Nephron (organoid): ENCODE data around the gene FAM181A.
A peak's percentile ranks its signal among the peaks of the same experiment; 100 is the strongest.

Source experiments
- H3K27ac Mint-ChIP-seq, 3 experiments: 2 replicates each; pipeline ENCODE4 v1.8.0; 2020; ENCODE audit warnings: mixed read lengths in 3 of 3, mild to moderate bottlenecking in 2 of 3, moderate library complexity in 1 of 3
- H3K27me3 Mint-ChIP-seq: 2 replicates; pipeline ENCODE4 v1.8.0; 2021; ENCODE audit warnings: low read depth, mild to moderate bottlenecking, moderate library complexity, mixed read lengths
- H3K36me3 Mint-ChIP-seq: 2 replicates; pipeline ENCODE4 v1.8.0; 2020; ENCODE audit warnings: low read depth, mixed read lengths
- H3K4me1 Mint-ChIP-seq: 2 replicates; pipeline ENCODE4 v1.8.0; 2020; ENCODE audit warnings: mixed read lengths
- H3K4me3 Mint-ChIP-seq, 3 experiments: 2 replicates each; pipeline ENCODE4 v1.8.0; 2020; ENCODE audit warnings: mild to moderate bottlenecking in 3 of 3, mixed read lengths in 3 of 3, moderate library complexity in 2 of 3
- H3K9me3 Mint-ChIP-seq: 2 replicates; pipeline ENCODE4 v1.8.0; 2020; ENCODE audit warnings: mixed read lengths
- CTCF ChIP-seq, 3 experiments: fragments of 200-600 bp; sonication (generic); IDR thresholded peaks; one replicate each; pipeline ENCODE4 v1.5.0; 2021; ENCODE audit warnings: antibody characterized with exemption in 3 of 3; ENCODE audit not compliant: unreplicated experiment in 3 of 3

Gene FAM181A

GRCh38 chr14:93957333-93957710, 30.2 kb downstream of the FAM181A start:
- H3K4me1 Mint-ChIP-seq, result peaks cover 68% of the 10 kb centered on the region

GRCh38 chr14:93957751-93958566, 30.8 kb downstream of the FAM181A start:
- peaks cover 22% of the 10 kb centered on the region for H3K27me3 Mint-ChIP-seq
- H3K27ac Mint-ChIP-seq, result no peak overlapping the region
- TF ChIP-seq CTCF (IDR thresholded peaks at IDR 0.05; ENCODE audit: unreplicated experiment in 3 of 3), result no peak
- peaks cover 71% of the 10 kb centered on the region for H3K4me1 Mint-ChIP-seq
- H3K36me3 Mint-ChIP-seq, result no peaks in the 10 kb centered on the region
- no peak overlapping the region for H3K4me3 Mint-ChIP-seq
- H3K9me3 Mint-ChIP-seq, result no peaks in the 10 kb centered on the region

More at GRCh38 chr14:93957333-93957710, 30.2 kb downstream of the FAM181A start:
- no peak for TF ChIP-seq CTCF (IDR thresholded peaks at IDR 0.05; ENCODE audit: unreplicated experiment in 3 of 3)
- peaks cover 20% of the 10 kb centered on the region for H3K27me3 Mint-ChIP-seq
- H3K36me3 Mint-ChIP-seq, result no peaks in the 10 kb centered on the region
- peak overlapping the region in 1 of 3 experiments; percentile 16 for H3K27ac Mint-ChIP-seq
- no peaks in the 10 kb centered on the region for H3K9me3 Mint-ChIP-seq
- H3K4me3 Mint-ChIP-seq, result peak overlapping the region in 2 of 3 experiments; percentile 19 to 44

GRCh38 chr14:93958567-93959238, 31.6 kb downstream of the FAM181A start:
- peaks cover 16% of the 10 kb centered on the region for H3K27me3 Mint-ChIP-seq
- TF ChIP-seq CTCF (IDR thresholded peaks at IDR 0.05; ENCODE audit: unreplicated experiment in 3 of 3), result no peak
- peak overlapping the region in 1 of 3 experiments; percentile 27 for H3K27ac Mint-ChIP-seq
- no peak overlapping the region for H3K4me3 Mint-ChIP-seq
- H3K36me3 Mint-ChIP-seq, result no peaks in the 10 kb centered on the region
- peaks cover 73% of the 10 kb centered on the region for H3K4me1 Mint-ChIP-seq
- H3K9me3 Mint-ChIP-seq, result no peaks in the 10 kb centered on the region

GRCh38 chr14:93959239-93960107, 32.3 kb downstream of the FAM181A start:
- Mint-ChIP-seq H3K36me3 (no peaks in the 10 kb centered on the region), H3K27me3 (peaks cover 16% of the 10 kb centered on the region), H3K9me3 (no peaks in the 10 kb centered on the region), H3K27ac (peak overlapping the region in 2 of 3 experiments; percentile 27 to 30), H3K4me3 (no peak overlapping the region), H3K4me1 (peaks cover 67% of the 10 kb centered on the region)
- TF ChIP-seq CTCF (IDR thresholded peaks at IDR 0.05; ENCODE audit: unreplicated experiment in 3 of 3), result no peak

- TF ChIP-seq CTCF (IDR thresholded peaks at IDR 0.05; ENCODE audit: unreplicated experiment in 3 of 3), result no peak
- Mint-ChIP-seq H3K9me3 (no peaks in the 10 kb centered on the region), H3K27me3 (peaks cover 11% of the 10 kb centered on the region), H3K27ac (peak overlapping the region in 1 of 3 experiments; percentile 30), H3K4me1 (peaks cover 64% of the 10 kb centered on the region), H3K36me3 (no peaks in the 10 kb centered on the region), H3K4me3 (no peak overlapping the region)
Observed at GRCh38 chr14:93960108-93960475, 32.9 kb downstream of the FAM181A start.
